HepG2 (cell line): ENCODE data around the gene ANTKMT. TPM values are rescaled to one million over a fixed set of nuclear protein-coding genes. Genes with fewer than 3 reads are reported as not detected.
"Not testable (repeated sequence)": the region's sequence is repeated elsewhere in the genome, so short reads cannot be mapped to it uniquely, and the experiment has no call there.

ENCODE experiments used
- ATAC-seq: fragments of 200-7000 bp; cut with Tn5 transposase; 3 replicates; pipeline ENCODE4 v1.9.1; 2020; ENCODE audit warnings: mild to moderate bottlenecking, moderate library complexity
- BruUV-seq: library from RNA; stranded (reverse); fragments of 400-500 nt; replicated peaks from 2 replicates; lab custom pipeline; 2021; lab: Mats Ljungman, UMichigan
- CTCF ChIA-PET: fragments of 300-600 bp; formaldehyde crosslinking; extraction: SDS; loops from one replicate; lab custom pipeline; 2021; ENCODE audit warnings: low total read pairs, inconsistent platforms, low intra/inter-chr PET ratio; lab: Yijun Ruan, JAX
- POLR2A ChIA-PET: fragments of 350-600 bp; sonication (Branson Sonifier 250); formaldehyde crosslinking; loops from one replicate; lab custom pipeline; 2020; ENCODE audit warnings: antibody characterized with exemption, inconsistent platforms; lab: Yijun Ruan, JAX
- DNase-seq: peaks from one replicate; pipeline ENCODE4 v3.0.0-alpha.2; 2015; ENCODE audit warnings: low spot score
- FAIRE-seq: peaks from 3 replicates; lab custom pipeline; 2011; peaks lifted over from hg19 to GRCh38; lab: Jason Lieb, UNC
- H2AFZ ChIP-seq: one replicate; pipeline ENCODE4 v1.6.1; 2011; ENCODE audit warnings: low read length, inconsistent platforms
- H3K27ac ChIP-seq: fragments of 300-600 bp; 3 replicates; pipeline ENCODE4 v1.8.0; 2011; ENCODE audit warnings: mixed run types, mild to moderate bottlenecking, mixed read lengths, low read length, inconsistent platforms; ENCODE audit not compliant: insufficient read depth; ENCODE audit errors: extremely low read length
- H3K27me3 ChIP-seq, 2 experiments: fragments of 200-600 bp in 1 of 2; 2 replicates in 1 of 2; 3 replicates in 1 of 2; pipeline versions ENCODE4 v1.6.0 to v1.8.0; 2011; ENCODE audit warnings: low read length in 2 of 2, mild to moderate bottlenecking in 2 of 2, moderate library complexity in 2 of 2, inconsistent platforms in 1 of 2; ENCODE audit not compliant: insufficient read depth in 2 of 2, control insufficient read depth in 1 of 2
- H3K36me3 ChIP-seq, 2 experiments: fragments of 200-600 bp in 1 of 2; replicated peaks in 1 of 2; 2 replicates in 1 of 2; 3 replicates in 1 of 2; pipeline versions ENCODE4 v1.5.1 to v1.8.0; 2011; ENCODE audit warnings: low read length in 2 of 2, inconsistent platforms in 1 of 2; ENCODE audit not compliant: insufficient read depth in 2 of 2, control insufficient read depth in 1 of 2
- H3K4me1 ChIP-seq: 2 replicates; pipeline ENCODE4 v1.5.1; 2012; ENCODE audit warnings: low read length, inconsistent platforms; ENCODE audit not compliant: insufficient read depth
- H3K4me2 ChIP-seq: 2 replicates; pipeline ENCODE4 v1.6.0; 2011; ENCODE audit warnings: low read depth, low read length, inconsistent platforms
- H3K4me3 ChIP-seq, 3 experiments: fragments of 200-600 bp in 1 of 3; sonication (generic), shearing (Covaris generic) in 1 of 3; replicated peaks in 1 of 3; 2 replicates each; pipeline ENCODE4 v1.5.1; 2011 to 2016; ENCODE audit warnings: low read length in 3 of 3, inconsistent platforms in 2 of 3, low read depth in 2 of 3, mild to moderate bottlenecking in 2 of 3, control low read depth in 1 of 3, mixed read lengths in 1 of 3; ENCODE audit not compliant: insufficient read depth in 1 of 3
- H3K79me2 ChIP-seq: one replicate; pipeline ENCODE4 v1.6.1; 2011; ENCODE audit warnings: low read length, inconsistent platforms; ENCODE audit not compliant: insufficient read depth
- H3K9ac ChIP-seq: 2 replicates; pipeline ENCODE4 v1.6.0; 2011; ENCODE audit warnings: mild to moderate bottlenecking, low read depth, low read length, inconsistent platforms; ENCODE audit not compliant: insufficient read depth
- H3K9me3 ChIP-seq: 2 replicates; pipeline ENCODE4 v1.5.1; 2012; ENCODE audit warnings: mild to moderate bottlenecking, low read length
- H4K20me1 ChIP-seq: 2 replicates; pipeline ENCODE4 v1.6.0; 2011; ENCODE audit warnings: inconsistent platforms, mild to moderate bottlenecking, low read length, moderate library complexity; ENCODE audit not compliant: insufficient read depth
- ARID2 ChIP-seq: sonication (generic); formaldehyde crosslinking; IDR thresholded peaks from 2 replicates; pipeline ENCODE4 v1.8.1; 2022; ENCODE audit warnings: mild to moderate bottlenecking, missing genetic modification reagents, borderline replicate concordance
- ETV5 ChIP-seq: IDR thresholded peaks from 2 replicates; pipeline ENCODE4 v1.6.1; 2018; ENCODE audit warnings: missing biosample characterization, missing genetic modification reagents, inconsistent platforms, borderline replicate concordance
- IKZF1 ChIP-seq: fragments of 450-650 bp; IDR thresholded peaks from 2 replicates; pipeline ENCODE4 v1.7.1; 2016
- KLF6 ChIP-seq: IDR thresholded peaks from 2 replicates; pipeline ENCODE4 v1.8.0; 2016; ENCODE audit warnings: missing biosample characterization, missing genetic modification reagents
- MED8 ChIP-seq: sonication (generic); formaldehyde crosslinking; IDR thresholded peaks from 2 replicates; pipeline ENCODE4 v1.8.1; 2023; ENCODE audit warnings: mild to moderate bottlenecking, missing genetic modification reagents; ENCODE audit not compliant: insufficient replicate concordance
- NR3C1 ChIP-seq: sonication (generic); formaldehyde crosslinking; IDR thresholded peaks from 2 replicates; pipeline ENCODE4 v1.4.0; 2020; ENCODE audit warnings: missing genetic modification reagents
- TAF15 ChIP-seq: fragments of 200-400 bp; formaldehyde crosslinking; IDR thresholded peaks from one replicate; pipeline ENCODE4 v1.6.1; 2018; ENCODE audit warnings: mild to moderate bottlenecking, low read depth, low read length; ENCODE audit not compliant: poor library complexity, severe bottlenecking
- ZNF263 ChIP-seq: sonication (generic); formaldehyde crosslinking; IDR thresholded peaks from 2 replicates; pipeline ENCODE4 v1.4.0; 2020; ENCODE audit warnings: missing genetic modification reagents
- ZNF274 ChIP-seq: sonication (generic); formaldehyde crosslinking; IDR thresholded peaks from 2 replicates; pipeline ENCODE4 v1.5.1; 2020; ENCODE audit warnings: mild to moderate bottlenecking, missing genetic modification reagents
- ZNF605 ChIP-seq: sonication (generic); formaldehyde crosslinking; IDR thresholded peaks from 2 replicates; pipeline ENCODE4 v1.8.0; 2022; ENCODE audit warnings: mild to moderate bottlenecking, missing genetic modification reagents
- ZNF792 ChIP-seq: IDR thresholded peaks from 2 replicates; pipeline ENCODE4 v1.6.1; 2016
- WGBS: methylation state at CpG from one replicate; pipeline ENCODE4 v1.1.6; 2017; ENCODE audit warnings: low lambda C conversion rate; 5-methylcytosine and 5-hydroxymethylcytosine counted together
- in situ Hi-C: cut with HindIII; loops from 2 replicates; pipeline ENCODE4 v1.10.0; 2017; ENCODE audit warnings: low pct_unique_long_range_greater_than_20kb; ENCODE audit not compliant: extremely low pct_ligation_motif_present
- intact Hi-C: fragments of 100-400 bp; cut with micrococcal nuclease; formaldehyde crosslinking; loops from one replicate; pipeline ENCODE4 v1.10.0; 2022; ENCODE audit not compliant: unreplicated experiment
- polyA plus RNA-seq, 8 experiments: library from polyadenylated mRNA; depleted of rRNA in 3 of 8; stranded (reverse) in 7 of 8; unstranded in 1 of 8; fragments of >200 nt; fragmentation: Illumina TruSeq in 4 of 8; extraction: Trizol in 4 of 8; gene quantifications; 2 replicates each; pipeline versions ENCODE4 v1.2.1 to v1.2.3, GENCODE V29; 2011 to 2016; ENCODE audit warnings: low read depth in 4 of 8, missing spikeins in 1 of 8, mixed read lengths in 1 of 8; ENCODE audit not compliant: insufficient read depth in 1 of 8
- total RNA-seq, 5 experiments: library from RNA; depleted of rRNA; stranded (reverse); fragments of >200 nt; fragmentation: Illumina TruSeq; extraction: Trizol; gene quantifications; 2 replicates each; pipeline ENCODE4 v1.2.3, GENCODE V29; 2016; ENCODE audit warnings: low read depth in 1 of 5
- TF ChIP-seq, protein P1 (sequence below): sonication (generic); formaldehyde crosslinking; IDR thresholded peaks from 2 replicates; pipeline ENCODE4 v1.5.0; 2020; ENCODE audit warnings: mild to moderate bottlenecking, missing genetic modification reagents, moderate library complexity
- TF ChIP-seq, protein P2 (sequence below): sonication (generic); formaldehyde crosslinking; IDR thresholded peaks from 2 replicates; pipeline ENCODE4 v1.4.0; 2020; ENCODE audit warnings: mild to moderate bottlenecking, missing genetic modification reagents

The ANTKMT gene
- total and polyA plus RNA-seq, 2 of the 13 experiments (the other 11 are each of a cell fraction or from before 2014, with no cell fraction given), result 7.5 to 47.8 TPM

DNA sequence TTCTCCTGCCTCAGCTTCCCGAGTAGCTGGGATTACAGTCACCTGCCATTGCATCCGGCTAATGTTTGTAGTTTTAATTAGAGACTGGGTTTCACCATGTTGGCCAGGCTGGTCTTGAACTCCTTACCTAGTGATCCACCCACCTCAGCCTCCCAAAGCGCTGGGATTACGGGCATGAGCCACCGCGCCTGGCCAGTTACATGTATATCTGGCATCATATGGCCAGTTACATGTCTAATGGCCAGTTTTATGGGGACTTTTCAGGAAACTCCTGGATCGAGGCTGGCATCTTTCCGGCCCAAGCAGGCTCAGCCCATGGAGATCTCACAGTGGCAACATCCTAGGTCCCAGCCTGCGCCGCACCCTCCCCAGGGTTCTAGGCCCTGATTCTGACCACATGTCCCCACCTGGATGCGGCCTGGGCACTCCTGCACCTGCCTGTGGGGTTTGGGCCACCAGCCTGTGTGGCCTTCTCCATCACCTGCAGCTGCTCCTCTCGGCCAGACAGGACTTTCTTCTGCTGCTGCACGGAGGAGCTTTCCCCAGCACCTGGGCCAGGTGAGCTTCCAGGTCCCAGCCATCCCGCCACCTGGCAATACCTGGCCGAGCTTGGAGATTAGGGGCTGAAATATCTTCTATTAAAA, 21.2 kb downstream of the ANTKMT start (continued):
- TF ChIP-seq MED8 (CRISPR knock-in tag) (no peak), ARID2 (CRISPR knock-in tag) (no peak)
- TF ChIP-seq, all 625 proteins: peak for 0

DNA sequence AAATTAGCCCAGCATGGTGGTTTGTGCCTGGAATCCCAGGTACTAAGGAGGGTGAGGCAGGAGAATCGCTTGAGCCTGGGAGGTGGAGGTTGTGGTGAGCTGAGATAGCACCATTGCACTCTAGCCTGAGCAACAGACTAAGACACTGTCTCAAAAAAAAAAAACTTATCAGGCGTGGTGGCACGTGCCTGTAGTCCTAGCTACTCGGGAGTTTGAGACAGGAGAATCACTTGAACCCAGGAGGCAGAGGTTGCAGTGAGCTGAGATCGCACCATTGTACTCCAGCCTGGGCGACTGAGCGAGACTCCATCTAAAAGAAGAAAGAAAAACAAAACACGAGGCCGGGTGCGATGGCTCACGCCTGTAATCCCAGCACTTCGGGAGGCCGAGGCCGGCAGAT, 21.9 kb downstream of the ANTKMT start:
- H3K9ac ChIP-seq, intact Hi-C loops, H3K27me3 ChIP-seq, ATAC-seq, H3K27ac ChIP-seq, FAIRE-seq, H3K9me3 ChIP-seq, H3K79me2 ChIP-seq, POLR2A ChIA-PET, H4K20me1 ChIP-seq, H3K4me2 ChIP-seq, DNase-seq, H2AFZ ChIP-seq, CTCF ChIA-PET, BruUV-seq, H3K4me3 ChIP-seq, H3K36me3 ChIP-seq: not testable (repeated sequence)
- WGBS, result 50% methylated on average over 14 of the region's 14 CpGs
- H3K4me1 ChIP-seq, result peaks cover 18% of the 10 kb centered on the region
- in situ Hi-C loops, result loop anchor here (5.0 kb wide), 1 partner anchor 44 kb away; the partner anchor contains the start of genes CHTF18 and RPUSD1

DNA sequence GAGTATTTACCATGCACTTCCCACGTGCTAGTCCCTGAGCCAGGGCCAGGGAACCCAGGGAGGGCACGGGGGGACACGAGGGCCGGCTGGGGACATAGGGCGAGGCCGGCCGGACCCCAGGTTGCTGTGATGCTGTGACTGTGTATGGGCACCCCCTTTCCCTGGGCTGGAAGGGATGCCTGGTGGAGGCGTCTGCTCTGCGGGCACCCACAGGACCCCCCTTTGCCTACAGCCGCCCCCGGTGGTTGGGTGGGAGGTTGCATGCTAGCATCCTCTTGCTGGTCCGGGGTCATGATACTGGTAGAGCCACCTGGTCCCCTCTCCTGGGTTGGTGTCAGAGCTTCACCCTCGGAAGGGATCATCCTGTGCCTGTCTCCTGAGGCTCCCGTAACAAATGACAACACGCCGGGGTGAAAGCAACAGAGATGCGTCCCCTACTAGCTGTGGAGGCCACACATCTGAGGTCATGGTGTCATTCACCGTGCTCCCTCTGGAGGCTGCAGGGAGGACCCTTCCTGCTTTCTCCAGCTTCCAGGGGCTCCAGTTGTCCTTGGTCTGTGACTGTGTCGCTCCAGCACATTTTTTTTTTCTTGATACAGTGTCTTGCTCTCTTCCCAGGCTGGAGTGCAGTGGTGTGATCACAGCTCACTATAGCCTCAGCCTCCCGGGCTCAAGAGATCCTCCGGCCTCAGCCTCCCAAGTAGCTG, 23.0 kb downstream of the ANTKMT start:
- Histone ChIP-seq H3K27me3 (peaks cover 0 to 14% of the 10 kb centered on the region in 2 experiments; a peak in 1 of 5 replicates), H4K20me1 (no peaks in the 10 kb centered on the region), H3K79me2 (no peaks in the 10 kb centered on the region), H3K4me3 (no peak overlapping the region), H3K9ac (no peak overlapping the region), H3K27ac (no peak overlapping the region)
- FAIRE-seq, result no peak
- BruUV-seq, result no TSS peak
- WGBS, result 41% methylated on average over 13 of the region's 21 CpGs
- TF ChIP-seq, protein P1, sequence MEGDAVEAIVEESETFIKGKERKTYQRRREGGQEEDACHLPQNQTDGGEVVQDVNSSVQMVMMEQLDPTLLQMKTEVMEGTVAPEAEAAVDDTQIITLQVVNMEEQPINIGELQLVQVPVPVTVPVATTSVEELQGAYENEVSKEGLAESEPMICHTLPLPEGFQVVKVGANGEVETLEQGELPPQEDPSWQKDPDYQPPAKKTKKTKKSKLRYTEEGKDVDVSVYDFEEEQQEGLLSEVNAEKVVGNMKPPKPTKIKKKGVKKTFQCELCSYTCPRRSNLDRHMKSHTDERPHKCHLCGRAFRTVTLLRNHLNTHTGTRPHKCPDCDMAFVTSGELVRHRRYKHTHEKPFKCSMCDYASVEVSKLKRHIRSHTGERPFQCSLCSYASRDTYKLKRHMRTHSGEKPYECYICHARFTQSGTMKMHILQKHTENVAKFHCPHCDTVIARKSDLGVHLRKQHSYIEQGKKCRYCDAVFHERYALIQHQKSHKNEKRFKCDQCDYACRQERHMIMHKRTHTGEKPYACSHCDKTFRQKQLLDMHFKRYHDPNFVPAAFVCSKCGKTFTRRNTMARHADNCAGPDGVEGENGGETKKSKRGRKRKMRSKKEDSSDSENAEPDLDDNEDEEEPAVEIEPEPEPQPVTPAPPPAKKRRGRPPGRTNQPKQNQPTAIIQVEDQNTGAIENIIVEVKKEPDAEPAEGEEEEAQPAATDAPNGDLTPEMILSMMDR (CRISPR knock-in tag), result peak; percentile 6; the same call in 1 of the 2 replicates
- TF ChIP-seq TAF15 (no peak), ETV5 (CRISPR knock-in tag) (no peak), ZNF605 (CRISPR knock-in tag) (no peak), ZNF792 (CRISPR knock-in tag) (no peak), NR3C1 (no peak), ZNF263 (CRISPR knock-in tag) (peak; percentile 93), IKZF1 (no peak), ZNF274 (CRISPR knock-in tag) (no peak), KLF6 (CRISPR knock-in tag) (no peak)
- TF ChIP-seq, protein P2, sequence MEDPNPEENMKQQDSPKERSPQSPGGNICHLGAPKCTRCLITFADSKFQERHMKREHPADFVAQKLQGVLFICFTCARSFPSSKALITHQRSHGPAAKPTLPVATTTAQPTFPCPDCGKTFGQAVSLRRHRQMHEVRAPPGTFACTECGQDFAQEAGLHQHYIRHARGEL, result no peak
- TF ChIP-seq, all 625 proteins: peak for 2
- no peaks in the 10 kb centered on the region for H3K9me3 ChIP-seq
- ChIA-PET POLR2A (interaction anchor here (0.9 kb wide), 1 partner anchor 29 kb away, joined by 3 read pairs; the partner anchor contains the start of gene METRN), CTCF (no interaction called here)
- H3K4me1 ChIP-seq, result peaks cover 18% of the 10 kb centered on the region
- in situ Hi-C loops, result loop anchor here (5.0 kb wide), 1 partner anchor 43 kb away; the partner anchor contains the start of genes CHTF18 and RPUSD1
- H2AFZ ChIP-seq, result no peak overlapping the region
- DNase-seq, result no peak
- ATAC-seq, result no peak
- H3K36me3 ChIP-seq, result no peaks in the 10 kb centered on the region
- intact Hi-C loops, result no loop called here
- H3K4me2 ChIP-seq, result no peak overlapping the region
